GM12874 (cell line): ENCODE results near the gene SPTB.

Experiments used
- TF ChIP-seq, protein P1 (sequence below): IDR thresholded peaks from 2 replicates; pipeline ENCODE4 v1.5.1; 2011; ENCODE audit warnings: low read depth, mild to moderate bottlenecking, control low read depth, low read length, moderate library complexity; ENCODE audit not compliant: insufficient read depth

Gene SPTB

DNA sequence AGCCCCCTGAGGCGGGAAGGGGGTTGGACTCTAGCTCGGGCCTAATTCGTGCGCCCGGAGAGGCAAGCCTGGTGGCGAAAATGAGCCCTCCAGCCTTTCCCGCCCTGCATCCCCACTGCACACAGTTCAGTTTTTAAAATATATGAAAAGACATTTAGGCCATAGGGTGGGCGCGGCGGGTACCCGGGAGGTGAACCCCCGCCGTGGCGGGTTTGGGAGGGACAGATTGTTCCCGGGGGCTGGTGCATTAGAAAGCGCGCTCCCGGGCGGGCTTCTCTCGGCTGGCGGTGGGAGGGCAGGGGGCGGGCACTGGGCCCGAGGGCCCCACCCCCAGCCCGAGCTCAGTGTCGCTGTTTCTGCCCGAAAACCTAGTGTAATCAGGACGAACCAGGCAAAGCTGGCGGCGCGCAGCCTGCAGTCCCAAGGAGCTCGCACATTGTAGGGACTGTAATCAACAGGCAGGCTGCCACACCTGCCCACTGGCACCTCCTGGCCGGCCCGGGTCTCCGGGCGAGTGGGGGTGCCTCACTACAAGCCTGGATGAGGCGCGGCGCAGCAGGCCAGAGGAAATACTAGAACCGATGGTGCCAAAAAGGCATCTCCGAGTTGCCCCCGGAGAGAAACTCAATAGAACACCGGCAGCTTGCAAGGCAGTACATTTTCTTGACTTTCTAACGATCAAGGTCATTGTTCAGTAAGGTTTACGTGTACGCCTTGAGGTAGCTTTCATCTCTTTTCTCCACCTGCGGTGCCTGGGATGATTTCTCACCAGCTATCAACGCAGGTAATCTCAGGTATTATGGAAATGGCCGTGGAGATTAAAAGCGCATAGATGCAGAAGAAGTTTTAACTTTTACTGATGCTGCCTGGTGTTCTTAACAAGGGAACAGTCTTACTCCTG lies 764 bp upstream of the SPTB start:
- TF ChIP-seq, protein P1, sequence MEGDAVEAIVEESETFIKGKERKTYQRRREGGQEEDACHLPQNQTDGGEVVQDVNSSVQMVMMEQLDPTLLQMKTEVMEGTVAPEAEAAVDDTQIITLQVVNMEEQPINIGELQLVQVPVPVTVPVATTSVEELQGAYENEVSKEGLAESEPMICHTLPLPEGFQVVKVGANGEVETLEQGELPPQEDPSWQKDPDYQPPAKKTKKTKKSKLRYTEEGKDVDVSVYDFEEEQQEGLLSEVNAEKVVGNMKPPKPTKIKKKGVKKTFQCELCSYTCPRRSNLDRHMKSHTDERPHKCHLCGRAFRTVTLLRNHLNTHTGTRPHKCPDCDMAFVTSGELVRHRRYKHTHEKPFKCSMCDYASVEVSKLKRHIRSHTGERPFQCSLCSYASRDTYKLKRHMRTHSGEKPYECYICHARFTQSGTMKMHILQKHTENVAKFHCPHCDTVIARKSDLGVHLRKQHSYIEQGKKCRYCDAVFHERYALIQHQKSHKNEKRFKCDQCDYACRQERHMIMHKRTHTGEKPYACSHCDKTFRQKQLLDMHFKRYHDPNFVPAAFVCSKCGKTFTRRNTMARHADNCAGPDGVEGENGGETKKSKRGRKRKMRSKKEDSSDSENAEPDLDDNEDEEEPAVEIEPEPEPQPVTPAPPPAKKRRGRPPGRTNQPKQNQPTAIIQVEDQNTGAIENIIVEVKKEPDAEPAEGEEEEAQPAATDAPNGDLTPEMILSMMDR, result no peak

- TF ChIP-seq, protein P1, result no peak
Observed at GRCh38 chr14:64878837-64879634, 671 bp downstream of the SPTB start.

GRCh38 chr14:64877846-64878245 lies 1.9 kb downstream of the SPTB start:
- TF ChIP-seq, protein P1, result no peak

DNA sequence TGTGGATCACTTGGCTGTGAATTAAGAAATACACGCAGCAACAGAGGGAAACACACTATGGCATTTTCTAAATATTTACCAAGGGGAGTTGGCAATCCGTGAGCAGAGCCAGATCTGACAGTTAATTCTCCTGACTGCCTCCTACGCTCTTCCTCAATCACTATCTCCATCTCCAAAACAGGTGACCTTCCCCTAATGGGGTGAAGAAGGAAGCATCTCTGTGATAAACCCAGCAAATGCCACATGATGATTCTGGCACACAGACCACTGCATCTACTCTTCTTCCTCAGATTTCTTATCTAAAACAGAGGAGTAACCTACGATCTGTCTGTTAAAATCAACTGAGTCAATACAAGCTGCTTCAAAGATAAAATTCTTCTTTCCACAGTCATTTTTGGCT lies 4.4 kb downstream of the SPTB start:
- TF ChIP-seq, protein P1, result no peak

DNA sequence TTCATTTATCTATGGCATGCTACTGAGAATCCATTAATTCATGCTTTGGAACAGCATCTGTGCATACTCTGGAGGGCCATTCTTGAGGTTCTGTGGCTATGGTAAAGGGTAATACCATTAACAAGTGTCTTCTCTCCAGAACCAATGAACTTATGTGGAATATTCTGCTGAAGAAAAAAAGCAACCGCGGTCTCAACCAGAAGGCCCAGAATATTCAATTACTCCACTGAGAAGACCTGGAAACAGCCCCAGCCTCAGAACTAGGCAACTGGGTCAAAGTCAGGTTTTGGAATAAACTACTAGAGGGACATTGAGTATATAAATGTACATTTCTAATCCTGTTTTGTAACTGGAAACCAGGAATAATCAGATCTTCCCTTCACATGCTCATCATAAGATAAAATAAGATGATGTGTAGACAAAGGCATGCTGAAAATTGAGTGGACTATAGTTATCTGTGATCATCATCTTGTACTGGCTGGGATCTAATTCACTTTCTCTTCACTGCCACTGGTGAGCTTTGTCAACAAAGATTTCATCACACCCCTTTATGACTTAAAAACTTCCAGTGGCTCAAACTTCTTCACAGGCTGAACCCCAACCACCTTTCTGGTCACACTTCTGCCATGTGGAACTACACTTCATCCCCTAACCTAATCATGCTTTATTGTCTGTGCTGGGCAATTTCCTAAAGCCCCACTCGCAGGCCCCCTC lies 6.0 kb downstream of the SPTB start:
- TF ChIP-seq, protein P1, result no peak

GRCh38 chr14:64871344-64871743 lies 8.4 kb downstream of the SPTB start:
- TF ChIP-seq, protein P1, result no peak

GRCh38 chr14:64870160-64870559 lies 9.5 kb downstream of the SPTB start:
- TF ChIP-seq, protein P1, result no peak
